ENCODE results near the gene PROCA1. TPM values are rescaled to one million over a fixed set of nuclear protein-coding genes. Genes with fewer than 3 reads are reported as not detected.

PROCA1 gene
- total and polyA plus RNA-seq, 2 of the 8 experiments (the other 6 are each of a cell fraction or from before 2014, with no cell fraction given) = 21.2 to 26.3 TPM

- H3K4ac ChIP-seq (replicated peaks; ENCODE audit: insufficient read length, low read depth, low read length) = no peak overlapping the region
- no peak overlapping the region for H4K91ac ChIP-seq (replicated peaks; ENCODE audit: insufficient read length, low read length)
- no peak overlapping the region for H3K9ac ChIP-seq (replicated peaks in 1 of 4; ENCODE audit: extremely low read depth in 1 of 4, low read depth in 3 of 4, low read length in 3 of 4)
- no peak overlapping the region for H4K5ac ChIP-seq (ENCODE audit: insufficient read length, low read depth, low read length)
- no peak overlapping the region for H3K4me3 ChIP-seq (ENCODE audit: extremely low read depth in 1 of 4, insufficient read depth in 2 of 4, low read depth in 3 of 4, low read length in 4 of 4)
- H3K18ac ChIP-seq (ENCODE audit: extremely low read depth, low read length) = no peak overlapping the region
- no peak overlapping the region for H2BK15ac ChIP-seq (ENCODE audit: low read length)
- H2BK120ac ChIP-seq (replicated peaks; ENCODE audit: low read depth, low read length) = no peak overlapping the region
- H3K23ac ChIP-seq (ENCODE audit: insufficient read length) = no peak overlapping the region
- no peak overlapping the region for H4K8ac ChIP-seq (ENCODE audit: extremely low read depth, insufficient read depth, low read length)
- H3K9me3 ChIP-seq (ENCODE audit: insufficient read depth in 2 of 2, low read depth in 1 of 2, low read length in 1 of 2) = no peaks in the 10 kb centered on the region
- H4K20me1 ChIP-seq (replicated peaks in 1 of 2; ENCODE audit: control insufficient read depth in 1 of 2, insufficient read depth in 2 of 2, low read length in 2 of 2) = peaks cover 3 to 8% of the 10 kb centered on the region in 2 experiments
- H3K79me2 ChIP-seq (ENCODE audit: control insufficient read depth in 1 of 2, insufficient read depth in 2 of 2, low read length in 2 of 2) = no peaks in the 10 kb centered on the region
- peaks cover 62 to 100% (median 91%) of the 10 kb centered on the region in 4 experiments for H3K36me3 ChIP-seq (ENCODE audit: control insufficient read depth in 2 of 4, insufficient read depth in 4 of 4, low read length in 3 of 4)
- no peak overlapping the region for H3K14ac ChIP-seq (ENCODE audit: insufficient read length)
- H3K27ac ChIP-seq (ENCODE audit: low read depth, low read length) = no peak overlapping the region
- H2AFZ ChIP-seq (ENCODE audit: low read length) = no peak overlapping the region
- 91% methylated on average over 5 of the region's 5 CpGs; no CpG with 5 or more reads in 1 of the 2 experiments for WGBS, 2 experiments (ENCODE audit: extremely low coverage in 1 of 2, insufficient coverage in 1 of 2, insufficient read length in 1 of 2, insufficient replicate concordance in 2 of 2, low coverage in 1 of 2, low lambda C conversion rate in 2 of 2, missing lambda C conversion rate in 1 of 2)
- ChIA-PET CTCF (ENCODE audit: partially characterized antibody) (interaction anchor here (3.3 kb wide), 1 partner anchor 9 kb away, joined by 13 read pairs; no protein-coding TSS in a partner anchor), POLR2A (ENCODE audit: partially characterized antibody) (interaction anchor here (1.0 to 6.5 kb wide), 5 partner anchors 8 to 41 kb away, joined by 3 to 35 read pairs (median 6); partner anchors contain the start of gene BLTP2)
- no peaks in the 10 kb centered on the region for H3K23me2 ChIP-seq (ENCODE audit: low read depth, low read length)
- H3K56ac ChIP-seq (replicated peaks; ENCODE audit: insufficient read length, low read depth, low read length) = no peak overlapping the region
- H2BK20ac ChIP-seq (ENCODE audit: low read length) = no peak overlapping the region
- no peaks in the 10 kb centered on the region for H3K27me3 ChIP-seq (replicated peaks in 1 of 4; ENCODE audit: control insufficient read depth in 3 of 4, extremely low read depth in 1 of 4, insufficient read depth in 3 of 4, low read length in 3 of 4)
- FAIRE-seq (no peak), DNase-seq (ENCODE audit: low read depth in 1 of 2, low spot score in 2 of 2) (no peak)
- H3K79me1 ChIP-seq (ENCODE audit: low read depth, low read length) = no peaks in the 10 kb centered on the region
- H2BK5ac ChIP-seq (ENCODE audit: low read depth, low read length) = no peak overlapping the region
- H2AK5ac ChIP-seq (ENCODE audit: low read depth, low read length) = no peak overlapping the region
- H3K4me2 ChIP-seq (ENCODE audit: insufficient read depth in 1 of 2, low read depth in 2 of 2, low read length in 2 of 2) = no peak overlapping the region
- H2BK12ac ChIP-seq (ENCODE audit: low read depth, low read length) = no peak overlapping the region
- no peaks in the 10 kb centered on the region for H3K4me1 ChIP-seq (replicated peaks in 1 of 4; ENCODE audit: control insufficient read depth in 3 of 4, insufficient read depth in 4 of 4, low read length in 3 of 4)
- TF ChIP-seq RFX5 (IDR thresholded peaks at IDR 0.05; ENCODE audit: borderline replicate concordance, low read depth, low read length) (no peak), JUN (IDR thresholded peaks at IDR 0.05; ENCODE audit: low read depth, low read length) (no peak), KDM5A (IDR thresholded peaks at IDR 0.05; ENCODE audit: low read length) (no peak), GABPA (IDR thresholded peaks at IDR 0.05; ENCODE audit: borderline replicate concordance, insufficient read depth, low read length) (no peak), TBP (IDR thresholded peaks at IDR 0.05; ENCODE audit: low read depth, low read length) (no peak), POLR2A (IDR thresholded peaks at IDR 0.05; ENCODE audit: control extremely low read depth in 1 of 2, low read depth in 2 of 2, low read length in 2 of 2) (no peak), SAP30 (IDR thresholded peaks at IDR 0.05; ENCODE audit: insufficient read depth, insufficient replicate concordance, low read length) (no peak), YY1 (IDR thresholded peaks at IDR 0.05; ENCODE audit: low read depth, low read length) (no peak), CEBPB (IDR thresholded peaks at IDR 0.05; ENCODE audit: low read depth, low read length) (no peak), TEAD4 (IDR thresholded peaks at IDR 0.05; ENCODE audit: low read depth, low read length) (no peak), CTCF (IDR thresholded peaks at IDR 0.05; ENCODE audit: control extremely low read depth in 1 of 3, insufficient read depth in 1 of 3, low read depth in 1 of 3, low read length in 3 of 3) (no peak)
- TF ChIP-seq, protein P1, sequence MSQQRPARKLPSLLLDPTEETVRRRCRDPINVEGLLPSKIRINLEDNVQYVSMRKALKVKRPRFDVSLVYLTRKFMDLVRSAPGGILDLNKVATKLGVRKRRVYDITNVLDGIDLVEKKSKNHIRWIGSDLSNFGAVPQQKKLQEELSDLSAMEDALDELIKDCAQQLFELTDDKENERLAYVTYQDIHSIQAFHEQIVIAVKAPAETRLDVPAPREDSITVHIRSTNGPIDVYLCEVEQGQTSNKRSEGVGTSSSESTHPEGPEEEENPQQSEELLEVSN (IDR thresholded peaks at IDR 0.05) = no peak
These were observed 26.3 kb downstream of the PROCA1 start for GRCh38 chr17:28685366-28685765.
